Gastrocnemius medialis (tissue), 4 donors: Measurements from ENCODE around the gene TMEM220. TPM values are rescaled to one million over a fixed set of nuclear protein-coding genes. Genes with fewer than 3 reads are reported as not detected.

Experiments
- ATAC-seq, 2 donors: fragments of 150-250 bp; one replicate each; pipeline ENCODE4 v1.9.1; 2016
- DNase-seq, 2 donors: peaks; one replicate each; pipeline ENCODE4 v3.0.0-alpha.2; 2019
- H3K27ac ChIP-seq, 4 donors: fragments of 200-600 bp; sonication (generic); 1 replicate in 1 of 4; 2 replicates in 3 of 4; pipeline ENCODE4 v1.5.1; 2016 to 2018; ENCODE audit warnings: mild to moderate bottlenecking in 2 of 4, moderate library complexity in 1 of 4
- H3K27me3 ChIP-seq, 3 donors: fragments of 200-600 bp; sonication (generic) in 2 of 3; 1 replicate in 1 of 3; 2 replicates in 2 of 3; pipeline versions ENCODE4 v1.5.1 to v1.6.0; 2016 to 2019; ENCODE audit warnings: mild to moderate bottlenecking in 1 of 3, moderate library complexity in 1 of 3
- H3K36me3 ChIP-seq, 2 donors: fragments of 200-600 bp; sonication (generic) in 1 of 2; one replicate each; pipeline ENCODE4 v1.5.1; 2017 to 2018
- H3K4me1 ChIP-seq, 2 donors: fragments of 200-600 bp; sonication (generic) in 1 of 2; one replicate each; pipeline ENCODE4 v1.5.1; 2016 to 2017; ENCODE audit warnings: mild to moderate bottlenecking in 2 of 2
- H3K4me3 ChIP-seq, 4 donors: fragments of 200-600 bp; sonication (generic) in 3 of 4; 1 replicate in 1 of 4; 2 replicates in 3 of 4; pipeline ENCODE4 v1.5.1; 2016 to 2019; ENCODE audit warnings: mild to moderate bottlenecking in 2 of 4
- H3K9me3 ChIP-seq, 3 donors: fragments of 200-600 bp; sonication (generic) in 2 of 3; 1 replicate in 1 of 3; 2 replicates in 2 of 3; pipeline ENCODE4 v1.5.1; 2016 to 2019
- POLR2A ChIP-seq, 2 donors: fragments of 450-650 bp; IDR thresholded peaks; one replicate each; pipeline ENCODE4 v1.6.1; 2017; ENCODE audit warnings: antibody characterized with exemption in 2 of 2, mild to moderate bottlenecking in 2 of 2, moderate library complexity in 2 of 2
- in situ Hi-C, 4 donors: fragments of 200-750 bp; cut with MboI; loops; one replicate each; pipeline versions ENCODE4 v1.15.0 to v1.8.0; 2017; ENCODE audit warnings: low sequenced_read_pairs in 4 of 4
- intact Hi-C: fragments of 100-400 bp; cut with DNase I; formaldehyde crosslinking; loops from one replicate; pipeline ENCODE4 v1.15.1; 2023; ENCODE audit warnings: low total_unique reads
- total RNA-seq, 4 donors: library from RNA; depleted of rRNA; stranded (reverse); fragments of >200 nt; gene quantifications; one replicate each; pipeline versions ENCODE4 v1.1.0 to v1.2.3, GENCODE V29; 2016
- TF ChIP-seq, protein P1 (sequence below), 5 experiments: fragments of 450-650 bp in 3 of 5; fragments of 200-600 bp in 2 of 5; sonication (generic) in 2 of 5; IDR thresholded peaks in 4 of 5; conservative IDR thresholded peaks in 1 of 5; 1 replicate in 4 of 5; 2 replicates in 1 of 5; pipeline ENCODE4 v1.5.1; 2016 to 2019; ENCODE audit warnings: antibody characterized with exemption in 5 of 5, mild to moderate bottlenecking in 3 of 5, moderate library complexity in 3 of 5

Gene TMEM220
- total RNA-seq, 4 donors from 2014 or later = 3.7 to 8.6 (median 3.9) TPM

DNA sequence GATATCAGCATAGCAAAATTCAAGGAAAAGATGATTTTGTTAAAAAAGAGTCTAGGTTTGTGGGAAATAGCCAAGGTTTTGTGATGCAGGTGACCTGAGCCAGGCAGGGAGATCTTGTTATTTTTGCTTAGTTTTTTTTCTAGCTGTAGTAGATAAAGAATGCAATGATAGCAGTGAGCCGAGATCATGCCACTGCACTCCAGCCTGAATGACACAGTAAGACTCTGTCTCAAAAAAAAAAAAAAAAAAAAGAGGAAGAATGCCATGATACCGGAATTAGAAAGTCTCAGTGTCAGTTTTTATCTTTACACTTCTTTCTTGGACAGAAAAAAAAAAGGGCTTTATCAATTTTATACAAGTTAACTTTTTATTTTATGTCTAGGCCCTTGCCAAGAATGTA lies 46.6 kb upstream of the TMEM220 start:
- in situ Hi-C loops = no loop called here

DNA sequence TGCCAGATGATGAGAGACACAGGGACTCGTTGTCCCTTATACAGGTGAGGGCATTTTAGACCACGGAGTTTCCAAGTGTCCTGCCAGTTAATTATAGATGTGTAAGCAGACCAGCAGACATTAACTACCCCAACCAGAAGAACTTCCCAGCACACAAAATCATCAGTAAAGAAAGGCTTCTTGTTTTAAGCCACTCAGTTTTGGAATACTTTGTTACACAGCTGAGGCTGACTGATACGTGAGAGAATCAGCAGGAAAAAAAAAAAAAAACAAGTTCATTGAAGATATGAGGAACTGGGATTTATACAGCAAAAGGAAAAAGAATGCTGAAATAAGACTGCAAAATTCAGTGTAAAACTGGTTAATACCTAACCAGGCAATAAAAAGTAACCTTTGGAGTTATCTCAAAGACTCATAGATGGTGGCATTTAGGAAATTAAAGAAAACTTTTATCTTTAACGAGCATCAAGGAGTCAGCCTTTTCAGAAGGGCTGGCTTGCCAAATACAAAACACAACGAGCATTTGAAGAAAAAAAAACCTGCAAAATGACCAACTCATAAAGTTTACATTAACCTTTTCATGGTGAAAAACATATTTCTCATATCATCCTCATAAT lies 46.0 kb upstream of the TMEM220 start:
- ATAC-seq (no peak), DNase-seq (no peak)
- TF ChIP-seq, protein P1, sequence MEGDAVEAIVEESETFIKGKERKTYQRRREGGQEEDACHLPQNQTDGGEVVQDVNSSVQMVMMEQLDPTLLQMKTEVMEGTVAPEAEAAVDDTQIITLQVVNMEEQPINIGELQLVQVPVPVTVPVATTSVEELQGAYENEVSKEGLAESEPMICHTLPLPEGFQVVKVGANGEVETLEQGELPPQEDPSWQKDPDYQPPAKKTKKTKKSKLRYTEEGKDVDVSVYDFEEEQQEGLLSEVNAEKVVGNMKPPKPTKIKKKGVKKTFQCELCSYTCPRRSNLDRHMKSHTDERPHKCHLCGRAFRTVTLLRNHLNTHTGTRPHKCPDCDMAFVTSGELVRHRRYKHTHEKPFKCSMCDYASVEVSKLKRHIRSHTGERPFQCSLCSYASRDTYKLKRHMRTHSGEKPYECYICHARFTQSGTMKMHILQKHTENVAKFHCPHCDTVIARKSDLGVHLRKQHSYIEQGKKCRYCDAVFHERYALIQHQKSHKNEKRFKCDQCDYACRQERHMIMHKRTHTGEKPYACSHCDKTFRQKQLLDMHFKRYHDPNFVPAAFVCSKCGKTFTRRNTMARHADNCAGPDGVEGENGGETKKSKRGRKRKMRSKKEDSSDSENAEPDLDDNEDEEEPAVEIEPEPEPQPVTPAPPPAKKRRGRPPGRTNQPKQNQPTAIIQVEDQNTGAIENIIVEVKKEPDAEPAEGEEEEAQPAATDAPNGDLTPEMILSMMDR (IDR thresholded peaks at IDR 0.05 in 4 of 5, conservative IDR thresholded peaks at IDR 0.05 in 1 of 5) = no peak
- no peak for TF ChIP-seq POLR2A (IDR thresholded peaks at IDR 0.05)
- intact Hi-C loops = no loop called here
- Histone ChIP-seq H3K4me1 (peaks cover 0 to 5% of the 10 kb centered on the region in 2 donors), H3K36me3 (no peaks in the 10 kb centered on the region), H3K27ac (no peak overlapping the region), H3K27me3 (no peaks in the 10 kb centered on the region), H3K9me3 (no peaks in the 10 kb centered on the region), H3K4me3 (no peak overlapping the region)
- in situ Hi-C loops = no loop called here

More for the DNA sequence above, 46.6 kb upstream of the TMEM220 start:
- H3K27ac ChIP-seq = no peak overlapping the region
- H3K4me3 ChIP-seq = no peak overlapping the region
- no peak for ATAC-seq
- no peaks in the 10 kb centered on the region for H3K4me1 ChIP-seq
- no peak for TF ChIP-seq POLR2A (IDR thresholded peaks at IDR 0.05)
- TF ChIP-seq, protein P1 (IDR thresholded peaks at IDR 0.05 in 4 of 5, conservative IDR thresholded peaks at IDR 0.05 in 1 of 5) = no peak
- H3K27me3 ChIP-seq = no peaks in the 10 kb centered on the region
- intact Hi-C loops = no loop called here
- DNase-seq = no peak
- no peaks in the 10 kb centered on the region for H3K9me3 ChIP-seq
- no peaks in the 10 kb centered on the region for H3K36me3 ChIP-seq

DNA sequence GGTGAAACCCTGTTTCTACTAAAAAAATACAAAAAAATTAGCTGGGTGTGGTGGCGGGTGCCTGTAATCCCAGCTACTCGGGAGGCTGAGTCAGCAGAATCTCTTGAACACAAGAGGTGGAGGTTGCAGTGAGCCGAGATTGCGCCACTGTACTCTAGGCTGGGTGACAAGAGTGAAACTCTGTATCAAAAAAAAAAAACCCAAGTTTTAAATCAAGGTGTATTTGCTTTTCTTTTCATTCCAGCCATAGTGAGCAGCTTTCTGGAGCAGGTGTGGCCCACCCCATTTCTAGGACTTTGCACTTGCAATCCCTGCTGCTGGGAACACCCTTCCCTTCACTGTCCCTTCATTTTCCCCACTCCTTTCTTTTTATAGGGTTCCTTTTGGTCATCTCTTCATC lies 45.2 kb upstream of the TMEM220 start:
- TF ChIP-seq POLR2A (IDR thresholded peaks at IDR 0.05) = no peak
- TF ChIP-seq, protein P1 (IDR thresholded peaks at IDR 0.05 in 4 of 5, conservative IDR thresholded peaks at IDR 0.05 in 1 of 5) = no peak
- in situ Hi-C loops = no loop called here
- intact Hi-C loops = no loop called here

DNA sequence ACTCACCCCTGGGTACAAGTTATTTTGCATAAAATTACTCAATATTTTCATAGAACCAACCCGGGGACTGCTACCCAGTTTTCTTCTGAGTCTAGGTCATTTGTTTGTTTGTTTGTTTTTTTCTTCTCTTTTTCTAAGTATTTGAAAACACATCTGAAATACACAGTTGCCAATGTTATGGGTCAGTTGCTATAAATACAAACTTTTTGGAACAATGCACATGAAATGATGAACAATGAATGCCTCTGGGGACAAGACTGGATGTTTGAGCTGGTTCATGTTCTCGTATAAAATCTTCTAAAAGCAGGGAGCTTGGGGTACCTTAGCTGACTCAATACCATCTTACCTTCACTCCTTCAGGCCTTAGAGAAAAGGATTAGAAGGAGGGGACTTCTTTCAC lies 43.6 kb upstream of the TMEM220 start:
- H3K27me3 ChIP-seq = no peaks in the 10 kb centered on the region
- DNase-seq (no peak), ATAC-seq (no peak)
- H3K9me3 ChIP-seq = no peaks in the 10 kb centered on the region
- H3K36me3 ChIP-seq = no peaks in the 10 kb centered on the region
- no peak overlapping the region for H3K4me3 ChIP-seq
- TF ChIP-seq, protein P1 (IDR thresholded peaks at IDR 0.05 in 4 of 5, conservative IDR thresholded peaks at IDR 0.05 in 1 of 5) = no peak
- TF ChIP-seq POLR2A (IDR thresholded peaks at IDR 0.05) = no peak
- intact Hi-C loops = no loop called here
- H3K4me1 ChIP-seq = peaks cover 0 to 24% of the 10 kb centered on the region in 2 donors
- in situ Hi-C loops = no loop called here
- no peak overlapping the region for H3K27ac ChIP-seq

More for the DNA sequence above, 45.2 kb upstream of the TMEM220 start:
- H3K27me3 ChIP-seq = no peaks in the 10 kb centered on the region
- no peaks in the 10 kb centered on the region for H3K9me3 ChIP-seq
- H3K4me1 ChIP-seq = peaks cover 0 to 13% of the 10 kb centered on the region in 2 donors
- ATAC-seq (no peak), DNase-seq (no peak)
- no peak overlapping the region for H3K27ac ChIP-seq
- no peak overlapping the region for H3K4me3 ChIP-seq
- H3K36me3 ChIP-seq = no peaks in the 10 kb centered on the region
